ENCODE results near the gene CHCHD6. TPM values are rescaled to one million over a fixed set of nuclear protein-coding genes. Genes with fewer than 3 reads are reported as not detected.

The CHCHD6 gene
- polyA plus RNA-seq, 1 donor from 2014 or later: 102 TPM

DNA sequence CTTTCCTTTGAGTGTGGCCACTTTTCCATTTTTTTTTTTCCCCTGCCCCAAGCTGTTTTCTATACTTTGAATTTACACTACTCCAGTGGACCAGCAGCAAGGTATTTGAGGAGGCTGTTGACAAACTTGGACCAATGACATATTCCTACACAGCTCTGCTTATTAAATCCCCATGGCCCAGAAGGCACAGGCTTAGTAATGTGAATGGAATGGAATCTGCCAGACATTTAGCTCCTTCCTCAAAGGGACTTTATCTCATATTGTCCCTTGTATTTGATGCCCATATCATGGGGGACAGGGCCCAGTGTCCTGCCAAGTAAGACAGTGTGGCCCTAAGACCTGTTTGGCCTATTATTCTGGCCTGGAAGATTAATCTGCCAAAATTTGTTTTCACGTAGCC lies 107.5 kb downstream of the CHCHD6 start:
- H3K9me3 ChIP-seq (ENCODE audit: low read length): no peaks in the 10 kb centered on the region
- no peaks in the 10 kb centered on the region for H3K27me3 ChIP-seq (ENCODE audit: insufficient read depth, low read depth, low read length)
- TF ChIP-seq CTCF (IDR thresholded peaks at IDR 0.05; ENCODE audit: poor library complexity, severe bottlenecking) (no peak), EZH2 (IDR thresholded peaks at IDR 0.05; ENCODE audit: borderline replicate concordance, insufficient read depth, low read length, poor library complexity, severe bottlenecking) (no peak), RAD21 (conservative IDR thresholded peaks at IDR 0.05) (no peak), TAF1 (IDR thresholded peaks at IDR 0.05; ENCODE audit: low read depth) (no peak), REST (IDR thresholded peaks at IDR 0.05; ENCODE audit: borderline replicate concordance) (no peak), POLR2AphosphoS5 (IDR thresholded peaks at IDR 0.05) (no peak), SMC3 (conservative IDR thresholded peaks at IDR 0.05; ENCODE audit: poor library complexity) (no peak), EP300 (conservative IDR thresholded peaks at IDR 0.05; ENCODE audit: poor library complexity, severe bottlenecking) (no peak), MXI1 (conservative IDR thresholded peaks at IDR 0.05; ENCODE audit: poor library complexity, severe bottlenecking) (no peak)
- H3K36me3 ChIP-seq (ENCODE audit: insufficient read depth, low read length): no peaks in the 10 kb centered on the region
- H3K27ac ChIP-seq (ENCODE audit: low read length): no peak overlapping the region
- no peak overlapping the region for H3K9ac ChIP-seq (ENCODE audit: low read length)
- no peaks in the 10 kb centered on the region for H3K79me2 ChIP-seq (replicated peaks; ENCODE audit: insufficient read depth, low read length)
- H4K20me1 ChIP-seq (ENCODE audit: insufficient read depth): no peaks in the 10 kb centered on the region
- no peak overlapping the region for H3K4me3 ChIP-seq (ENCODE audit: low read length)
- no peak overlapping the region for H2AFZ ChIP-seq (ENCODE audit: low read depth, low read length)
- H3F3A ChIP-seq (ENCODE audit: insufficient read depth, low read length, poor library complexity, severe bottlenecking): no peaks in the 10 kb centered on the region
- H3K9me2 ChIP-seq (ENCODE audit: insufficient read depth, low read length): no peaks in the 10 kb centered on the region
- H3K4me2 ChIP-seq (ENCODE audit: low read length): no peak overlapping the region

- no peaks in the 10 kb centered on the region for H3K9me2 ChIP-seq (ENCODE audit: insufficient read depth, low read length)
- no peaks in the 10 kb centered on the region for H3F3A ChIP-seq (ENCODE audit: insufficient read depth, low read length, poor library complexity, severe bottlenecking)
- H3K79me2 ChIP-seq (replicated peaks; ENCODE audit: insufficient read depth, low read length): no peaks in the 10 kb centered on the region
- H3K27me3 ChIP-seq (ENCODE audit: insufficient read depth, low read depth, low read length): no peaks in the 10 kb centered on the region
- no peaks in the 10 kb centered on the region for H3K9me3 ChIP-seq (ENCODE audit: low read length)
- no peak overlapping the region for H2AFZ ChIP-seq (ENCODE audit: low read depth, low read length)
- TF ChIP-seq EP300 (conservative IDR thresholded peaks at IDR 0.05; ENCODE audit: poor library complexity, severe bottlenecking) (no peak), RAD21 (conservative IDR thresholded peaks at IDR 0.05) (no peak), EZH2 (IDR thresholded peaks at IDR 0.05; ENCODE audit: borderline replicate concordance, insufficient read depth, low read length, poor library complexity, severe bottlenecking) (no peak), POLR2AphosphoS5 (IDR thresholded peaks at IDR 0.05) (no peak), MXI1 (conservative IDR thresholded peaks at IDR 0.05; ENCODE audit: poor library complexity, severe bottlenecking) (no peak), SMC3 (conservative IDR thresholded peaks at IDR 0.05; ENCODE audit: poor library complexity) (no peak), TAF1 (IDR thresholded peaks at IDR 0.05; ENCODE audit: low read depth) (no peak), REST (IDR thresholded peaks at IDR 0.05; ENCODE audit: borderline replicate concordance) (no peak), CTCF (IDR thresholded peaks at IDR 0.05; ENCODE audit: poor library complexity, severe bottlenecking) (no peak)
- no peak overlapping the region for H3K9ac ChIP-seq (ENCODE audit: low read length)
- no peaks in the 10 kb centered on the region for H4K20me1 ChIP-seq (ENCODE audit: insufficient read depth)
- H3K4me3 ChIP-seq (ENCODE audit: low read length): no peak overlapping the region
- H3K27ac ChIP-seq (ENCODE audit: low read length): no peak overlapping the region
- H3K4me2 ChIP-seq (ENCODE audit: low read length): no peak overlapping the region
- H3K36me3 ChIP-seq (ENCODE audit: insufficient read depth, low read length): no peaks in the 10 kb centered on the region
These were observed 112.3 kb downstream of the CHCHD6 start for GRCh38 chr3:126816298-126816697.

Data from neural cell (in vitro differentiated cells).